ENCODE measurements around the gene TSPAN14. TPM values are rescaled to one million over a fixed set of nuclear protein-coding genes. Genes with fewer than 3 reads are reported as not detected.
"Not testable (repeated sequence)": the region's sequence is repeated elsewhere in the genome, so short reads cannot be mapped to it uniquely, and the experiment has no call there.

Gene TSPAN14
- total and polyA plus RNA-seq, 2 of the 13 experiments (the other 11 are each of a cell fraction or from before 2014, with no cell fraction given) = 24.1 to 80.6 TPM

GRCh38 chr10:80477813-80478212 is 23.7 kb downstream of the TSPAN14 start:
- Histone ChIP-seq H3K4me2 (ENCODE audit: low read depth, low read length) (no peak overlapping the region), H2AFZ (ENCODE audit: low read length) (no peak overlapping the region), H4K20me1 (ENCODE audit: insufficient read depth, low read length) (peaks cover 12% of the 10 kb centered on the region; the same call in 1 of the 2 replicates), H3K9me3 (ENCODE audit: low read length) (no peaks in the 10 kb centered on the region), H3K4me3 (replicated peaks in 1 of 3; ENCODE audit: insufficient read depth in 1 of 3, low read depth in 2 of 3, low read length in 3 of 3) (no peak overlapping the region), H3K9ac (ENCODE audit: insufficient read depth, low read depth, low read length) (no peak overlapping the region), H3K27me3 (ENCODE audit: control insufficient read depth in 1 of 2, insufficient read depth in 2 of 2, low read length in 2 of 2) (no peaks in the 10 kb centered on the region), H3K27ac (ENCODE audit: extremely low read length, insufficient read depth, low read length) (no peak overlapping the region), H3K4me1 (ENCODE audit: insufficient read depth, low read length) (peaks cover 32% of the 10 kb centered on the region), H3K79me2 (ENCODE audit: insufficient read depth, low read length) (peaks cover 70% of the 10 kb centered on the region), H3K36me3 (replicated peaks in 1 of 2; ENCODE audit: control insufficient read depth in 1 of 2, insufficient read depth in 2 of 2, low read length in 2 of 2) (peaks cover 5 to 16% of the 10 kb centered on the region in 2 experiments; a peak in 4 of 5 replicates)
- ChIA-PET POLR2A (interaction anchor here (1.3 kb wide), 1 partner anchor 16 kb away, joined by 4 read pairs; no protein-coding TSS in a partner anchor), CTCF (ENCODE audit: low intra/inter-chr PET ratio, low total read pairs) (no interaction called here)
- no peak for ATAC-seq
- 96% methylated on average over 2 of the region's 2 CpGs for WGBS (ENCODE audit: low lambda C conversion rate)
- no peak for FAIRE-seq
- TF ChIP-seq FOSL2 (CRISPR knock-in tag; IDR thresholded peaks at IDR 0.05) = peak; percentile 63
- TF ChIP-seq ZNF329 (CRISPR knock-in tag; IDR thresholded peaks at IDR 0.05; ENCODE audit: low read depth) = no peak
- peak; percentile 8 to 23; a peak in 1 of 4 replicates for TF ChIP-seq MAFK (conservative IDR thresholded peaks at IDR 0.05 in 1 of 2, IDR thresholded peaks at IDR 0.05 in 1 of 2; ENCODE audit: low read length in 2 of 2)
- in situ Hi-C loops (cut with HindIII; ENCODE audit: extremely low pct_ligation_motif_present, low pct_unique_long_range_greater_than_20kb) = no loop called here
- no TSS peak for BruUV-seq (replicated peaks)
- no peak for DNase-seq (ENCODE audit: low spot score)
- intact Hi-C loops (cut with micrococcal nuclease; ENCODE audit: unreplicated experiment) = no loop called here

- POLR2A ChIA-PET; ATAC-seq; H3K27ac ChIP-seq (ENCODE audit: extremely low read length, insufficient read depth, low read length); DNase-seq (ENCODE audit: low spot score); FAIRE-seq; H3K9ac ChIP-seq (ENCODE audit: insufficient read depth, low read depth, low read length); CTCF ChIA-PET (ENCODE audit: low intra/inter-chr PET ratio, low total read pairs); H2AFZ ChIP-seq (ENCODE audit: low read length); H3K9me3 ChIP-seq (ENCODE audit: low read length); intact Hi-C loops (cut with micrococcal nuclease; ENCODE audit: unreplicated experiment); H3K4me3 ChIP-seq (replicated peaks in 1 of 3; ENCODE audit: insufficient read depth in 1 of 3, low read depth in 2 of 3, low read length in 3 of 3); H3K27me3 ChIP-seq (ENCODE audit: control insufficient read depth in 1 of 2, insufficient read depth in 2 of 2, low read length in 2 of 2); BruUV-seq (replicated peaks); H3K4me2 ChIP-seq (ENCODE audit: low read depth, low read length); in situ Hi-C loops (cut with HindIII; ENCODE audit: extremely low pct_ligation_motif_present, low pct_unique_long_range_greater_than_20kb); H4K20me1 ChIP-seq (ENCODE audit: insufficient read depth, low read length): not testable (repeated sequence)
- Histone ChIP-seq H3K79me2 (ENCODE audit: insufficient read depth, low read length) (peaks cover 69% of the 10 kb centered on the region), H3K36me3 (replicated peaks in 1 of 2; ENCODE audit: control insufficient read depth in 1 of 2, insufficient read depth in 2 of 2, low read length in 2 of 2) (peaks cover 5 to 14% of the 10 kb centered on the region in 2 experiments; a peak in 4 of 5 replicates), H3K4me1 (ENCODE audit: insufficient read depth, low read length) (peaks cover 33% of the 10 kb centered on the region)
- WGBS (ENCODE audit: low lambda C conversion rate) = 94% methylated on average over 6 of the region's 6 CpGs
Observed at GRCh38 chr10:80480373-80480772, 26.3 kb downstream of the TSPAN14 start.
